Measurements from ENCODE around the gene INSL6. TPM values are rescaled to one million over a fixed set of nuclear protein-coding genes. Genes with fewer than 3 reads are reported as not detected.

Gene INSL6
- total RNA-seq, 1 experiment from 2014 or later: not detected

DNA sequence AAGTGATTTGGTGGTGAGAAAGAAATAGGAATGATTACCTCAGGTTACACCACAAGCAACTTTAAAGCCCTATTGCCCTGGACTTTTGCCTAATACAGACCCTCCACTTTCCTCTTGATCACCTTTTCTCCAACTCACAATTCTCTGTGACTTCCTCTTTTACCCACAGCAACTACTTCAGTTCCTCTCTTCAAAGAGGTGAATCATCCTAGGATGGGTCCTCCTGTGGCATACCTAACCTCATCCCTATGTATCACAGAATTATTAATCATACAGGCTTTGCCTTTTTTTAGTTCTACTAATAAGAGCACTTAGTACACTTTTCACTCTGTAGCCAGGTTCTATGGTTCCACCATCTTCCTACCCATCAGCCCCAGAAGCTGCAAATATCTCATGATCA is 19.6 kb upstream of the INSL6 start:
- H3K9me3 Mint-ChIP-seq: peaks cover 5% of the 10 kb centered on the region
- no peak for ATAC-seq
- no peak for DNase-seq (ENCODE audit: low spot score)
- CTCF ChIA-PET: no interaction called here
- H3K4me1 Mint-ChIP-seq: no peaks in the 10 kb centered on the region
- H3K27ac Mint-ChIP-seq: no peak overlapping the region
- POLR2A ChIA-PET: no interaction called here
- H3K27me3 Mint-ChIP-seq (ENCODE audit: low read depth): no peaks in the 10 kb centered on the region; the same call in 1 of the 2 replicates
- TF ChIP-seq ZNF263 (CRISPR knock-in tag; IDR thresholded peaks at IDR 0.05; ENCODE audit: low read depth) (no peak), FOXJ3 (CRISPR knock-in tag; IDR thresholded peaks at IDR 0.05; ENCODE audit: borderline replicate concordance) (no peak), AR (CRISPR knock-in tag; IDR thresholded peaks at IDR 0.05) (no peak), ESRRA (CRISPR knock-in tag; IDR thresholded peaks at IDR 0.05; ENCODE audit: borderline replicate concordance) (no peak)
- TF ChIP-seq, protein P1, sequence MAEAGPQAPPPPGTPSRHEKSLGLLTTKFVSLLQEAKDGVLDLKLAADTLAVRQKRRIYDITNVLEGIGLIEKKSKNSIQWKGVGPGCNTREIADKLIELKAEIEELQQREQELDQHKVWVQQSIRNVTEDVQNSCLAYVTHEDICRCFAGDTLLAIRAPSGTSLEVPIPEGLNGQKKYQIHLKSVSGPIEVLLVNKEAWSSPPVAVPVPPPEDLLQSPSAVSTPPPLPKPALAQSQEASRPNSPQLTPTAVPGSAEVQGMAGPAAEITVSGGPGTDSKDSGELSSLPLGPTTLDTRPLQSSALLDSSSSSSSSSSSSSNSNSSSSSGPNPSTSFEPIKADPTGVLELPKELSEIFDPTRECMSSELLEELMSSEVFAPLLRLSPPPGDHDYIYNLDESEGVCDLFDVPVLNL (CRISPR knock-in tag; IDR thresholded peaks at IDR 0.05; ENCODE audit: borderline replicate concordance, low read depth): no peak
- H3K36me3 Mint-ChIP-seq: no peaks in the 10 kb centered on the region
- no peak overlapping the region for H3K4me3 Mint-ChIP-seq

DNA sequence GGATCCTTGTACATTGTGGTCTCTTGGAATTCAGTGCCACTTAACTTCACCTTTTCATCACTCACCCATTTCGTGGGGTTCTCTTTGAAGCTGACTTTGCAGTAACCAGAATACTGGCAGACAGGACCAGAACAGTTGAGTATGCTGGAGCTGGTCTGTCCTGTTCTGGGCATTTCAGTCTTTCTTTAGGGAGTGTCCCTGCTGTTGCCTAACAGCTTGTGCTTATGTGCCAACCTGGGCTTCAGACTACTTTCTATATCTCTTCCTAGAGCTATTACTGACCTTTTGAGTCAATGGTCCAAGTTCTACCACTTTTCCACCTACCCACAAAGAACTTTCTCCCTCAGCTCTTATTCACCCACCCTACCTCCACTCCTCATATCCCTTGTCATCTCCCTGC is 10.0 kb upstream of the INSL6 start:
- Mint-ChIP-seq H3K4me1 (no peaks in the 10 kb centered on the region), H3K36me3 (peaks cover 3% of the 10 kb centered on the region; the same call in 1 of the 2 replicates), H3K27me3 (ENCODE audit: low read depth) (no peaks in the 10 kb centered on the region), H3K4me3 (no peak overlapping the region), H3K9me3 (peaks cover 18% of the 10 kb centered on the region), H3K27ac (no peak overlapping the region)
- ChIA-PET CTCF (interaction anchor here (2.3 kb wide), 1 partner anchor 9 kb away, joined by 16 read pairs; the partner anchor contains the start of gene INSL6), POLR2A (no interaction called here)
- DNase-seq (ENCODE audit: low spot score) (no peak), ATAC-seq (no peak)
- TF ChIP-seq, protein P2, sequence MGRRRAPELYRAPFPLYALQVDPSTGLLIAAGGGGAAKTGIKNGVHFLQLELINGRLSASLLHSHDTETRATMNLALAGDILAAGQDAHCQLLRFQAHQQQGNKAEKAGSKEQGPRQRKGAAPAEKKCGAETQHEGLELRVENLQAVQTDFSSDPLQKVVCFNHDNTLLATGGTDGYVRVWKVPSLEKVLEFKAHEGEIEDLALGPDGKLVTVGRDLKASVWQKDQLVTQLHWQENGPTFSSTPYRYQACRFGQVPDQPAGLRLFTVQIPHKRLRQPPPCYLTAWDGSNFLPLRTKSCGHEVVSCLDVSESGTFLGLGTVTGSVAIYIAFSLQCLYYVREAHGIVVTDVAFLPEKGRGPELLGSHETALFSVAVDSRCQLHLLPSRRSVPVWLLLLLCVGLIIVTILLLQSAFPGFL (CRISPR knock-in tag; IDR thresholded peaks at IDR 0.05; ENCODE audit: borderline replicate concordance): no peak
- TF ChIP-seq, protein P3, sequence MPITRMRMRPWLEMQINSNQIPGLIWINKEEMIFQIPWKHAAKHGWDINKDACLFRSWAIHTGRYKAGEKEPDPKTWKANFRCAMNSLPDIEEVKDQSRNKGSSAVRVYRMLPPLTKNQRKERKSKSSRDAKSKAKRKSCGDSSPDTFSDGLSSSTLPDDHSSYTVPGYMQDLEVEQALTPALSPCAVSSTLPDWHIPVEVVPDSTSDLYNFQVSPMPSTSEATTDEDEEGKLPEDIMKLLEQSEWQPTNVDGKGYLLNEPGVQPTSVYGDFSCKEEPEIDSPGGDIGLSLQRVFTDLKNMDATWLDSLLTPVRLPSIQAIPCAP (CRISPR knock-in tag; IDR thresholded peaks at IDR 0.05): no peak
- TF ChIP-seq MAX (CRISPR knock-in tag; IDR thresholded peaks at IDR 0.05) (no peak), JUN (CRISPR knock-in tag; IDR thresholded peaks at IDR 0.05) (no peak), FOXJ3 (CRISPR knock-in tag; IDR thresholded peaks at IDR 0.05; ENCODE audit: borderline replicate concordance) (no peak), MYBL2 (CRISPR knock-in tag; IDR thresholded peaks at IDR 0.05) (no peak), MXD4 (CRISPR knock-in tag; IDR thresholded peaks at IDR 0.05; ENCODE audit: borderline replicate concordance) (no peak), EMX1 (CRISPR knock-in tag; IDR thresholded peaks at IDR 0.05) (no peak), ZNF263 (CRISPR knock-in tag; IDR thresholded peaks at IDR 0.05; ENCODE audit: low read depth) (no peak), NR1H2 (CRISPR knock-in tag; IDR thresholded peaks at IDR 0.05) (no peak), NR2C2 (CRISPR knock-in tag; IDR thresholded peaks at IDR 0.05) (no peak), ETV6 (CRISPR knock-in tag; IDR thresholded peaks at IDR 0.05) (no peak), ZNF671 (CRISPR knock-in tag; IDR thresholded peaks at IDR 0.05) (no peak), GTF2I (CRISPR knock-in tag; conservative IDR thresholded peaks at IDR 0.05) (no peak), TEAD1 (CRISPR knock-in tag; IDR thresholded peaks at IDR 0.05) (no peak), FOXP1 (CRISPR knock-in tag; IDR thresholded peaks at IDR 0.05; ENCODE audit: borderline replicate concordance) (no peak), STAT6 (CRISPR knock-in tag; conservative IDR thresholded peaks at IDR 0.05; ENCODE audit: low read depth) (no peak), PRRX2 (CRISPR knock-in tag; IDR thresholded peaks at IDR 0.05) (no peak)
- TF ChIP-seq, protein P4, sequence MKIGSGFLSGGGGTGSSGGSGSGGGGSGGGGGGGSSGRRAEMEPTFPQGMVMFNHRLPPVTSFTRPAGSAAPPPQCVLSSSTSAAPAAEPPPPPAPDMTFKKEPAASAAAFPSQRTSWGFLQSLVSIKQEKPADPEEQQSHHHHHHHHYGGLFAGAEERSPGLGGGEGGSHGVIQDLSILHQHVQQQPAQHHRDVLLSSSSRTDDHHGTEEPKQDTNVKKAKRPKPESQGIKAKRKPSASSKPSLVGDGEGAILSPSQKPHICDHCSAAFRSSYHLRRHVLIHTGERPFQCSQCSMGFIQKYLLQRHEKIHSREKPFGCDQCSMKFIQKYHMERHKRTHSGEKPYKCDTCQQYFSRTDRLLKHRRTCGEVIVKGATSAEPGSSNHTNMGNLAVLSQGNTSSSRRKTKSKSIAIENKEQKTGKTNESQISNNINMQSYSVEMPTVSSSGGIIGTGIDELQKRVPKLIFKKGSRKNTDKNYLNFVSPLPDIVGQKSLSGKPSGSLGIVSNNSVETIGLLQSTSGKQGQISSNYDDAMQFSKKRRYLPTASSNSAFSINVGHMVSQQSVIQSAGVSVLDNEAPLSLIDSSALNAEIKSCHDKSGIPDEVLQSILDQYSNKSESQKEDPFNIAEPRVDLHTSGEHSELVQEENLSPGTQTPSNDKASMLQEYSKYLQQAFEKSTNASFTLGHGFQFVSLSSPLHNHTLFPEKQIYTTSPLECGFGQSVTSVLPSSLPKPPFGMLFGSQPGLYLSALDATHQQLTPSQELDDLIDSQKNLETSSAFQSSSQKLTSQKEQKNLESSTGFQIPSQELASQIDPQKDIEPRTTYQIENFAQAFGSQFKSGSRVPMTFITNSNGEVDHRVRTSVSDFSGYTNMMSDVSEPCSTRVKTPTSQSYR (CRISPR knock-in tag; IDR thresholded peaks at IDR 0.05): no peak

All from WTC11 (cell line).